ENCODE measurements around the gene ANKS3. TPM values are rescaled to one million over a fixed set of nuclear protein-coding genes. Genes with fewer than 3 reads are reported as not detected.

ANKS3 gene
- total and polyA plus RNA-seq, 2 experiments from 2014 or later: 22.5 to 24.9 TPM

DNA sequence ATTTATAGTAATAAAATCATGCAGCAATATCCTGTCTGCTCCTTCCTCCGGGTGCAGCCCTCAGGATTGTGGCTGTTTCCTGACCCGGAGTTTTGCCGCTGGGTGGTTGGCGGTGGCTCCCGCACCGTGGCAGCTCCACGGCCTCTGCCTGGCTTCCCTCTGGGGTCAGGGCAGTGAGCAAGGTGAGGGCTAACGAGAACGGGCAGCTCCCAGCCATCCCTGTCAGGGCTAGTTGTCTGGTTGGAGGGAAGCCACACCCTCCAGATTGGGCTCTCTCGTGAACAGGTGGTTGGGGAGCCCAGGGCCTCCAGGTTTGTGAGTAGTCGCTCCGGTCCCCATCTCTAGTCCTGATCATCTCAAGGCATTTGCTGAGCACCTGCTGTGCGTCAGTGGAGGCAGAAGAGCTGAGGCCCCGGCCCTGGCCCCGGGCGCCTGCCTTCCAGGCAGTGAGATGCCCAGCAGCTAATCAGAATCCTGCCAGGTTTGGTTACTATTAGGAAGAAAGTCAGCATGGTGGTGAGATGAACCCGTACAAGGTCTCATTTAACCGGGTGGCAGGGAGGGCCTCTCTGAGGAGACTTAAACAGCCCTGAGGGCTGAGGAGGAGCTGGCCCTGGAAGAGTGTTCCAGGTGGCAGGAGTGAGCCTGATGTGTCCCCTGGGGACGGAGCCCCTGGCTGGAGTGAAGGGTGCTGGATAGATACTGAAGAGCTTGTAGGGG is 43.0 kb downstream of the ANKS3 start:
- H3K79me2 ChIP-seq (replicated peaks; ENCODE audit: insufficient read depth): no peaks in the 10 kb centered on the region
- Mint-ChIP-seq H3K27me3 (ENCODE audit: insufficient read depth, low read depth, poor library complexity) (peaks cover 13% of the 10 kb centered on the region), H3K4me3 (no peak overlapping the region), H3K9me3 (no peaks in the 10 kb centered on the region; the same call in 2 of the 3 replicates), H3K4me1 (peaks cover 6% of the 10 kb centered on the region; the same call in 1 of the 3 replicates), H3K27ac (no peak overlapping the region), H3K36me3 (ENCODE audit: low read depth) (peaks cover 9% of the 10 kb centered on the region; the same call in 2 of the 3 replicates)
- H3K9me2 ChIP-seq (ENCODE audit: insufficient read depth): no peaks in the 10 kb centered on the region
- no peak for DNase-seq (ENCODE audit: low spot score)
- TF ChIP-seq ZNF331 (CRISPR knock-in tag; IDR thresholded peaks at IDR 0.05; ENCODE audit: low read depth): no peak
- TF ChIP-seq CREB1 (CRISPR knock-in tag; IDR thresholded peaks at IDR 0.05; ENCODE audit: low read depth): no peak
- TF ChIP-seq, protein P1, sequence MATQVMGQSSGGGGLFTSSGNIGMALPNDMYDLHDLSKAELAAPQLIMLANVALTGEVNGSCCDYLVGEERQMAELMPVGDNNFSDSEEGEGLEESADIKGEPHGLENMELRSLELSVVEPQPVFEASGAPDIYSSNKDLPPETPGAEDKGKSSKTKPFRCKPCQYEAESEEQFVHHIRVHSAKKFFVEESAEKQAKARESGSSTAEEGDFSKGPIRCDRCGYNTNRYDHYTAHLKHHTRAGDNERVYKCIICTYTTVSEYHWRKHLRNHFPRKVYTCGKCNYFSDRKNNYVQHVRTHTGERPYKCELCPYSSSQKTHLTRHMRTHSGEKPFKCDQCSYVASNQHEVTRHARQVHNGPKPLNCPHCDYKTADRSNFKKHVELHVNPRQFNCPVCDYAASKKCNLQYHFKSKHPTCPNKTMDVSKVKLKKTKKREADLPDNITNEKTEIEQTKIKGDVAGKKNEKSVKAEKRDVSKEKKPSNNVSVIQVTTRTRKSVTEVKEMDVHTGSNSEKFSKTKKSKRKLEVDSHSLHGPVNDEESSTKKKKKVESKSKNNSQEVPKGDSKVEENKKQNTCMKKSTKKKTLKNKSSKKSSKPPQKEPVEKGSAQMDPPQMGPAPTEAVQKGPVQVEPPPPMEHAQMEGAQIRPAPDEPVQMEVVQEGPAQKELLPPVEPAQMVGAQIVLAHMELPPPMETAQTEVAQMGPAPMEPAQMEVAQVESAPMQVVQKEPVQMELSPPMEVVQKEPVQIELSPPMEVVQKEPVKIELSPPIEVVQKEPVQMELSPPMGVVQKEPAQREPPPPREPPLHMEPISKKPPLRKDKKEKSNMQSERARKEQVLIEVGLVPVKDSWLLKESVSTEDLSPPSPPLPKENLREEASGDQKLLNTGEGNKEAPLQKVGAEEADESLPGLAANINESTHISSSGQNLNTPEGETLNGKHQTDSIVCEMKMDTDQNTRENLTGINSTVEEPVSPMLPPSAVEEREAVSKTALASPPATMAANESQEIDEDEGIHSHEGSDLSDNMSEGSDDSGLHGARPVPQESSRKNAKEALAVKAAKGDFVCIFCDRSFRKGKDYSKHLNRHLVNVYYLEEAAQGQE (IDR thresholded peaks at IDR 0.05; ENCODE audit: unreplicated experiment): no peak
- no peak for TF ChIP-seq STAT1 (IDR thresholded peaks at IDR 0.05; ENCODE audit: unreplicated experiment)
- TF ChIP-seq ZNF114 (CRISPR knock-in tag; IDR thresholded peaks at IDR 0.05): no peak
- TF ChIP-seq EZH2 (IDR thresholded peaks at IDR 0.05; ENCODE audit: low read depth, unreplicated experiment): no peak
- TF ChIP-seq, protein P2, sequence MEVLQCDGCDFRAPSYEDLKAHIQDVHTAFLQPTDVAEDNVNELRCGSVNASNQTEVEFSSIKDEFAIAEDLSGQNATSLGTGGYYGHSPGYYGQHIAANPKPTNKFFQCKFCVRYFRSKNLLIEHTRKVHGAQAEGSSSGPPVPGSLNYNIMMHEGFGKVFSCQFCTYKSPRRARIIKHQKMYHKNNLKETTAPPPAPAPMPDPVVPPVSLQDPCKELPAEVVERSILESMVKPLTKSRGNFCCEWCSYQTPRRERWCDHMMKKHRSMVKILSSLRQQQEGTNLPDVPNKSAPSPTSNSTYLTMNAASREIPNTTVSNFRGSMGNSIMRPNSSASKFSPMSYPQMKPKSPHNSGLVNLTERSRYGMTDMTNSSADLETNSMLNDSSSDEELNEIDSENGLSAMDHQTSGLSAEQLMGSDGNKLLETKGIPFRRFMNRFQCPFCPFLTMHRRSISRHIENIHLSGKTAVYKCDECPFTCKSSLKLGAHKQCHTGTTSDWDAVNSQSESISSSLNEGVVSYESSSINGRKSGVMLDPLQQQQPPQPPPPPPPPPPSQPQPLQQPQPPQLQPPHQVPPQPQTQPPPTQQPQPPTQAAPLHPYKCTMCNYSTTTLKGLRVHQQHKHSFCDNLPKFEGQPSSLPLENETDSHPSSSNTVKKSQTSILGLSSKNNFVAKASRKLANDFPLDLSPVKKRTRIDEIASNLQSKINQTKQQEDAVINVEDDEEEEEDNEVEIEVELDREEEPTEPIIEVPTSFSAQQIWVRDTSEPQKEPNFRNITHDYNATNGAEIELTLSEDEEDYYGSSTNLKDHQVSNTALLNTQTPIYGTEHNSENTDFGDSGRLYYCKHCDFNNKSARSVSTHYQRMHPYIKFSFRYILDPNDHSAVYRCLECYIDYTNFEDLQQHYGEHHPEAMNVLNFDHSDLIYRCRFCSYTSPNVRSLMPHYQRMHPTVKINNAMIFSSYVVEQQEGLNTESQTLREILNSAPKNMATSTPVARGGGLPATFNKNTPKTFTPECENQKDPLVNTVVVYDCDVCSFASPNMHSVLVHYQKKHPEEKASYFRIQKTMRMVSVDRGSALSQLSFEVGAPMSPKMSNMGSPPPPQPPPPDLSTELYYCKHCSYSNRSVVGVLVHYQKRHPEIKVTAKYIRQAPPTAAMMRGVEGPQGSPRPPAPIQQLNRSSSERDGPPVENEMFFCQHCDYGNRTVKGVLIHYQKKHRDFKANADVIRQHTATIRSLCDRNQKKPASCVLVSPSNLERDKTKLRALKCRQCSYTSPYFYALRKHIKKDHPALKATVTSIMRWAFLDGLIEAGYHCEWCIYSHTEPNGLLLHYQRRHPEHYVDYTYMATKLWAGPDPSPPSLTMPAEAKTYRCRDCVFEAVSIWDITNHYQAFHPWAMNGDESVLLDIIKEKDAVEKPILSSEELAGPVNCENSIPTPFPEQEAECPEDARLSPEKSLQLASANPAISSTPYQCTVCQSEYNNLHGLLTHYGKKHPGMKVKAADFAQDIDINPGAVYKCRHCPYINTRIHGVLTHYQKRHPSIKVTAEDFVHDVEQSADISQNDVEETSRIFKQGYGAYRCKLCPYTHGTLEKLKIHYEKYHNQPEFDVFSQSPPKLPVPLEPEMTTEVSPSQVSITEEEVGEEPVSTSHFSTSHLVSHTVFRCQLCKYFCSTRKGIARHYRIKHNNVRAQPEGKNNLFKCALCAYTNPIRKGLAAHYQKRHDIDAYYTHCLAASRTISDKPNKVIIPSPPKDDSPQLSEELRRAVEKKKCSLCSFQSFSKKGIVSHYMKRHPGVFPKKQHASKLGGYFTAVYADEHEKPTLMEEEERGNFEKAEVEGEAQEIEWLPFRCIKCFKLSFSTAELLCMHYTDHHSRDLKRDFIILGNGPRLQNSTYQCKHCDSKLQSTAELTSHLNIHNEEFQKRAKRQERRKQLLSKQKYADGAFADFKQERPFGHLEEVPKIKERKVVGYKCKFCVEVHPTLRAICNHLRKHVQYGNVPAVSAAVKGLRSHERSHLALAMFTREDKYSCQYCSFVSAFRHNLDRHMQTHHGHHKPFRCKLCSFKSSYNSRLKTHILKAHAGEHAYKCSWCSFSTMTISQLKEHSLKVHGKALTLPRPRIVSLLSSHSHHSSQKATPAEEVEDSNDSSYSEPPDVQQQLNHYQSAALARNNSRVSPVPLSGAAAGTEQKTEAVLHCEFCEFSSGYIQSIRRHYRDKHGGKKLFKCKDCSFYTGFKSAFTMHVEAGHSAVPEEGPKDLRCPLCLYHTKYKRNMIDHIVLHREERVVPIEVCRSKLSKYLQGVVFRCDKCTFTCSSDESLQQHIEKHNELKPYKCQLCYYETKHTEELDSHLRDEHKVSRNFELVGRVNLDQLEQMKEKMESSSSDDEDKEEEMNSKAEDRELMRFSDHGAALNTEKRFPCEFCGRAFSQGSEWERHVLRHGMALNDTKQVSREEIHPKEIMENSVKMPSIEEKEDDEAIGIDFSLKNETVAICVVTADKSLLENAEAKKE (CRISPR knock-in tag; IDR thresholded peaks at IDR 0.05): no peak
- TF ChIP-seq JUNB (IDR thresholded peaks at IDR 0.05; ENCODE audit: unreplicated experiment): no peak
- no peak for TF ChIP-seq EZH2phosphoT487 (IDR thresholded peaks at IDR 0.05; ENCODE audit: unreplicated experiment)
- no peaks in the 10 kb centered on the region for H3K27me3 ChIP-seq (ENCODE audit: insufficient read depth)
- H3K27ac ChIP-seq (ENCODE audit: low read depth): no peak overlapping the region
- H4K20me1 ChIP-seq (replicated peaks; ENCODE audit: insufficient read depth): no peaks in the 10 kb centered on the region; the same call in 1 of the 2 replicates
- no peaks in the 10 kb centered on the region for H3K36me3 ChIP-seq (ENCODE audit: insufficient read depth)
- H3K4me2 ChIP-seq: no peak overlapping the region
- H2AFZ ChIP-seq: no peak overlapping the region
- H3F3A ChIP-seq (replicated peaks; ENCODE audit: low read depth): no peaks in the 10 kb centered on the region; the same call in 1 of the 2 replicates
- H3K4me1 ChIP-seq (ENCODE audit: insufficient read depth): no peaks in the 10 kb centered on the region; the same call in 1 of the 2 replicates
- no peak for ATAC-seq
- no peak overlapping the region for H3K4me3 ChIP-seq
